ENCODE measurements around the gene NUP50. TPM values are rescaled to one million over a fixed set of nuclear protein-coding genes. Genes with fewer than 3 reads are reported as not detected.

The NUP50 gene
- total and polyA plus RNA-seq, 4 donors: 15.2 to 80.1 (median 46.9) TPM

DNA sequence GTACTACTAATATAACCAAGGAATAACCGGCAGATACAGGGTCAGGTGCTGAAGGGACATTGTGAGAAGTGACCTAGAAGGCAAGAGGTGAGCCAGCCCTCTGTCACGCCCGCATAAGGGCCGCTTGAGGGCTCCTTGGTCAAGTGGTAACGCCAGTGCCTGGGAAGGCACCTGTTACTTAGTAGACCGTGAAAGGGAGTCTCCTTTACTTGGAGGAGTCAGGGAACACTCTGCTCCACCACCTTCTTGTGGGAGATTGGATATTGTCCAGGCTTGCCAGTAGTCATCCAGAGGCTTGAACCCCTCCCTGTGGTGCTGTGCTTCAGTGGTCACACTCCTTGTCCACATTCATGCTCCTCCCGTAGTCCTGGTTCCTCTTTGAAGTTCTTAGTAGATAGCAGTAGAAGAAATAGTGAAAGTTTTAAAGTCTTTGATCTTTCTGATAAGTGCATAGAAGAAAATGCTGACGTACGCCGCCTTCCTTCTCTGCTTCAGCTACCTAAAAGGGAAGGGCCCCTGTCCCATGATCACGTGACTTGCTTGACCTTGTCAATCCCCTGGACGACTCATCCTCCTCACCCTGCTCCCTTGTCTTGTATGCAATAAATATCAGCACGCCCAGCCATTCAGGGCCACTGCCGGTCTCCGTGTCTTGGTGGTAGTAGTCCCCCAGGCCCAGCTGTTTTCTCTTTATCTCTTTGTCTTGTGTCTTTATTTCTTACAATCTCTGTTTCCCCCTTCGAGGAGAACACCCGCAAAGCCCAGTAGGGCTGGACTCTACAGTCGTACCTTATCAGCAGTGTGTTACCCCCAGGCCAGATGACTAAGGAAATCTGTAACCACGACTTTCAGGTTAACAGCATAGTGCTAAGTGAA lies 6.1 kb downstream of the NUP50 start:
- H3K4me1 ChIP-seq (ENCODE audit: control insufficient read depth in 5 of 5, insufficient read depth in 5 of 5, low read length in 5 of 5): peaks cover 2 to 12% (median 11%) of the 10 kb centered on the region in 5 donors
- H3K27ac ChIP-seq (ENCODE audit: low read depth in 1 of 2, low read length in 1 of 2): no peak overlapping the region
- TF ChIP-seq CTCF (IDR thresholded peaks at IDR 0.05; ENCODE audit: control extremely low read depth, extremely low read depth): no peak
- H3K9me3 ChIP-seq (ENCODE audit: control insufficient read depth in 4 of 4, insufficient read depth in 3 of 4, low read length in 3 of 4): no peaks in the 10 kb centered on the region
- ATAC-seq (ENCODE audit: insufficient read depth, low FRiP score) (no peak), DNase-seq (no peak)
- H3K27me3 ChIP-seq (ENCODE audit: control insufficient read depth in 3 of 3, insufficient read depth in 3 of 3, low read length in 2 of 3): no peaks in the 10 kb centered on the region
- peaks cover 26 to 51% (median 35%) of the 10 kb centered on the region in 4 donors for H3K36me3 ChIP-seq (ENCODE audit: control insufficient read depth in 4 of 4, insufficient read depth in 4 of 4, low read length in 4 of 4)
- H3K9ac ChIP-seq (ENCODE audit: insufficient read depth in 1 of 2, low read length in 2 of 2): no peak overlapping the region
- 73 to 75% methylated on average over 19 of the region's 19 CpGs for WGBS, 2 donors
- no peak overlapping the region for H3K4me3 ChIP-seq

DNA sequence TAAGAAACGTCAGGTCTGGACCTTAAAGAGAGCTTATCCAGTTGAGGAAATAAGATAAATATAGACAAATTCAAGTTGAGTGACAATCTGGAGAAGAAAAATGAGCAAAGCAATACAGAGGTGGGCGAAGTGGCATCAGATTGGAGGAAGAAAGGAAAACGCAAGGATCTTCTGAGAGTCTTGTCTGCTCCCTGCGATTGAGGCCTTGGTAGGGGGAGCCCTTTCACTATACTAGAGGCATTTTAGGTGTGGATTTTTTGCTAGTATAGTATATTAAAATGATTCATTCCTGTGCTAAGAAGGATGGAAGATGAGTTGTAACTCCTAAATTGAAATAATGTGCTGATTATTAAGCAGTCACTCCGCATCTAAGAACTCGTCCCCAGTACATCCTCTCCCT lies 8.1 kb downstream of the NUP50 start:
- Histone ChIP-seq H3K4me1 (ENCODE audit: control insufficient read depth in 5 of 5, insufficient read depth in 5 of 5, low read length in 5 of 5) (peaks cover 0 to 4% (median 0%) of the 10 kb centered on the region in 5 donors), H3K9ac (ENCODE audit: insufficient read depth in 1 of 2, low read length in 2 of 2) (no peak overlapping the region), H3K27me3 (ENCODE audit: control insufficient read depth in 3 of 3, insufficient read depth in 3 of 3, low read length in 2 of 3) (no peaks in the 10 kb centered on the region), H3K27ac (ENCODE audit: low read depth in 1 of 2, low read length in 1 of 2) (no peak overlapping the region), H3K9me3 (ENCODE audit: control insufficient read depth in 4 of 4, insufficient read depth in 3 of 4, low read length in 3 of 4) (no peaks in the 10 kb centered on the region), H3K36me3 (ENCODE audit: control insufficient read depth in 4 of 4, insufficient read depth in 4 of 4, low read length in 4 of 4) (peaks cover 35 to 50% (median 41%) of the 10 kb centered on the region in 4 donors), H3K4me3 (no peak overlapping the region)
- no peak for TF ChIP-seq CTCF (IDR thresholded peaks at IDR 0.05; ENCODE audit: control extremely low read depth, extremely low read depth)
- WGBS, 2 donors: 87 to 92% methylated on average over 6 of the region's 6 CpGs
- ATAC-seq (ENCODE audit: insufficient read depth, low FRiP score) (no peak), DNase-seq (no peak)

- no peak for TF ChIP-seq CTCF (IDR thresholded peaks at IDR 0.05; ENCODE audit: control extremely low read depth, extremely low read depth)
- Histone ChIP-seq H3K9ac (ENCODE audit: insufficient read depth in 1 of 2, low read length in 2 of 2) (no peak overlapping the region), H3K36me3 (ENCODE audit: control insufficient read depth in 4 of 4, insufficient read depth in 4 of 4, low read length in 4 of 4) (peaks cover 39 to 50% (median 43%) of the 10 kb centered on the region in 4 donors)
These were observed 9.3 kb downstream of the NUP50 start for GRCh38 chr22:45172881-45173585.

More at GRCh38 chr22:45172881-45173585, 9.3 kb downstream of the NUP50 start:
- H3K27ac ChIP-seq (ENCODE audit: low read depth in 1 of 2, low read length in 1 of 2): no peak overlapping the region
- peaks cover 0 to 4% (median 0%) of the 10 kb centered on the region in 5 donors for H3K4me1 ChIP-seq (ENCODE audit: control insufficient read depth in 5 of 5, insufficient read depth in 5 of 5, low read length in 5 of 5)
- no peaks in the 10 kb centered on the region for H3K27me3 ChIP-seq (ENCODE audit: control insufficient read depth in 3 of 3, insufficient read depth in 3 of 3, low read length in 2 of 3)
- H3K4me3 ChIP-seq: no peak overlapping the region
- H3K9me3 ChIP-seq (ENCODE audit: control insufficient read depth in 4 of 4, insufficient read depth in 3 of 4, low read length in 3 of 4): no peaks in the 10 kb centered on the region
- WGBS, 2 donors: 49 to 70% methylated on average over 7 of the region's 7 CpGs
- ATAC-seq (ENCODE audit: insufficient read depth, low FRiP score) (no peak), DNase-seq (no peak)
